Activated naive CD4-positive, alpha-beta T cell treated with anti-CD3 and anti-CD28 coated beads, Interleukin-2, amount 50 U/mL, for 16 hours (primary cell): ENCODE results near the gene NXN.
"Not testable (repeated sequence)": the region's sequence is repeated elsewhere in the genome, so short reads cannot be mapped to it uniquely, and the experiment has no call there.

Experiments
- DNase-seq: peaks from one replicate; pipeline ENCODE4 v3.0.0-alpha.2; 2020

Gene NXN

GRCh38 chr17:951325-952132, 28.0 kb downstream of the NXN start:
- DNase-seq = no peak

GRCh38 chr17:949623-950303, 29.8 kb downstream of the NXN start:
- DNase-seq = no peak

GRCh38 chr17:948284-948852, 31.2 kb downstream of the NXN start:
- DNase-seq = no peak

GRCh38 chr17:946510-947236, 32.9 kb downstream of the NXN start:
- DNase-seq = no peak

GRCh38 chr17:945672-946071, 33.9 kb downstream of the NXN start:
- no peak for DNase-seq

GRCh38 chr17:944266-944826, 35.2 kb downstream of the NXN start:
- DNase-seq = no peak

- DNase-seq = no peak
Observed at GRCh38 chr17:935485-935884, 44.1 kb downstream of the NXN start.

- no peak for DNase-seq
Observed at GRCh38 chr17:933312-934073, 46.1 kb downstream of the NXN start.

- no peak for DNase-seq
Observed at GRCh38 chr17:930258-930657, 49.3 kb downstream of the NXN start.

- no peak for DNase-seq
Observed at GRCh38 chr17:929586-929985, 50.0 kb downstream of the NXN start.

- no peak for DNase-seq
Observed at GRCh38 chr17:927611-928461, 51.7 kb downstream of the NXN start.

- no peak for DNase-seq
Observed at GRCh38 chr17:925817-926216, 53.8 kb downstream of the NXN start.

- DNase-seq = no peak
Observed at GRCh38 chr17:924711-925475, 54.7 kb downstream of the NXN start.

- not testable (repeated sequence) for DNase-seq
Observed at GRCh38 chr17:924306-924705, 55.3 kb downstream of the NXN start.

GRCh38 chr17:923633-924032, 55.9 kb downstream of the NXN start:
- DNase-seq = no peak

- no peak for DNase-seq
Observed at GRCh38 chr17:921161-921560, 58.4 kb downstream of the NXN start.

- DNase-seq = no peak
Observed at GRCh38 chr17:920190-920589, 59.4 kb downstream of the NXN start.

- no peak for DNase-seq
Observed at GRCh38 chr17:917941-918740, 61.4 kb downstream of the NXN start.

GRCh38 chr17:917391-917811, 62.2 kb downstream of the NXN start:
- DNase-seq = no peak

GRCh38 chr17:916315-916714, 63.3 kb downstream of the NXN start:
- no peak for DNase-seq
